ENCODE data around the gene HEBP1.

DNA sequence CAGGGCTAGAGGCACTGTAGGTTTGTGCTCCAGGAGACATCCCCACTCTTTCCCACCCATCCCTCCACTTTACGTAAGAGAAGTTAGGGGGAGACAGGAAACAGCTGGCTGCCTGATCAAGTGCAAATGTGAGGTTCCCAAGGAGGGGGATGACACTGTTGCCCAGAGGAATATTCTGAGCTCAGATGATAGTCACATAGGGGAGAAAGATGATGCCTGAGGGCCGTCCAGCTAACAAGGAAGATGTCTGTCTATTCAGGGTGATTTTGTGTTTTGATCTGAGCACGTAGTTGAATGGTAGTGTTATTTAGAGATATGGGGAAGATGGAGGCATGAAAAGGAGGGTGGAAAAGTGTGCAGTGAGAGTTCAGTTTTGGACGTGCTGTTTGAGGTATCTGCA, 34.2 kb downstream of the HEBP1 start:
- TF ChIP-seq, protein P1, sequence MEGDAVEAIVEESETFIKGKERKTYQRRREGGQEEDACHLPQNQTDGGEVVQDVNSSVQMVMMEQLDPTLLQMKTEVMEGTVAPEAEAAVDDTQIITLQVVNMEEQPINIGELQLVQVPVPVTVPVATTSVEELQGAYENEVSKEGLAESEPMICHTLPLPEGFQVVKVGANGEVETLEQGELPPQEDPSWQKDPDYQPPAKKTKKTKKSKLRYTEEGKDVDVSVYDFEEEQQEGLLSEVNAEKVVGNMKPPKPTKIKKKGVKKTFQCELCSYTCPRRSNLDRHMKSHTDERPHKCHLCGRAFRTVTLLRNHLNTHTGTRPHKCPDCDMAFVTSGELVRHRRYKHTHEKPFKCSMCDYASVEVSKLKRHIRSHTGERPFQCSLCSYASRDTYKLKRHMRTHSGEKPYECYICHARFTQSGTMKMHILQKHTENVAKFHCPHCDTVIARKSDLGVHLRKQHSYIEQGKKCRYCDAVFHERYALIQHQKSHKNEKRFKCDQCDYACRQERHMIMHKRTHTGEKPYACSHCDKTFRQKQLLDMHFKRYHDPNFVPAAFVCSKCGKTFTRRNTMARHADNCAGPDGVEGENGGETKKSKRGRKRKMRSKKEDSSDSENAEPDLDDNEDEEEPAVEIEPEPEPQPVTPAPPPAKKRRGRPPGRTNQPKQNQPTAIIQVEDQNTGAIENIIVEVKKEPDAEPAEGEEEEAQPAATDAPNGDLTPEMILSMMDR (conservative IDR thresholded peaks at IDR 0.05; ENCODE audit: low read depth, low read length), result no peak
- TF ChIP-seq EZH2phosphoT487 (IDR thresholded peaks at IDR 0.05; ENCODE audit: borderline replicate concordance, low read length) (no peak), EZH2 (IDR thresholded peaks at IDR 0.05; ENCODE audit: low read length, unreplicated experiment) (no peak)

Data from PC-3 (cell line).